Activated CD4-positive, alpha-beta T cell treated with anti-CD3 and anti-CD28 coated beads, Interleukin-2, amount 50 U/mL, for 24 hours (primary cell): ENCODE results near the gene MTSS2.
"Not testable (repeated sequence)": the region's sequence is repeated elsewhere in the genome, so short reads cannot be mapped to it uniquely, and the experiment has no call there.

ENCODE experiments used
- DNase-seq, 2 donors: peaks; one replicate each; pipeline ENCODE4 v3.0.0-alpha.2; 2020; ENCODE audit warnings: low read depth in 1 of 2, low spot score in 1 of 2

The MTSS2 gene

DNA sequence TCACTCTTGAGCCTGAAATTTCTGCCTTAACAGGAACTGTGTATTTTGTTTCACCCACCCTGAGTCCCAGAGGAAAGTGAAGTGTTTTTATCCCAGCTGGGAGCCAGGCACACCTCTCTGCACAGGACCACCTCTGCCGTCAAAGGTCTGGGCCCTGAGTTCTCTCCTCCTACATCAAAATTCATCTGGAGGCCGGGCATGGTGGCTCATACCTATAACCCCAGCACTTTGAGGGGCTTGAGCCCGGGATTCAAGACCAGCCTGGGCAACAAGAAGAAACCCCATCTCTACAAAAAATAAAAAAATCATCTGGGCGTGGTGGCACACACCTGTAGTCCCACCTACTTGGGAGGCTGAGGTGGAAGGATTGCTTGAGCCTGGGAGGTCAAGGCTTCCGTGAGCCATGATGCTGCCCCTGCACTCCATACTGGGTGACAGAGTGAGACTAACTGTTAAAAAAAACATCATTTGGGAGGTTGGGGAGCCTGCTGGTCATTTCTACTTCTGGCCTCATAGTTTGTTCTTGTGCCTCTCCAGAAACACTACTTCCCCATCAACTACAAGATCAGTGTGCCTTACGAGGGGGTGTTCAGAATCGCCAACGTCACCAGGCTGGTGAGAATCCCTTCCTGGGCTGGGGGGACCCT is 29.7 kb downstream of the MTSS2 start:
- no peak for DNase-seq

DNA sequence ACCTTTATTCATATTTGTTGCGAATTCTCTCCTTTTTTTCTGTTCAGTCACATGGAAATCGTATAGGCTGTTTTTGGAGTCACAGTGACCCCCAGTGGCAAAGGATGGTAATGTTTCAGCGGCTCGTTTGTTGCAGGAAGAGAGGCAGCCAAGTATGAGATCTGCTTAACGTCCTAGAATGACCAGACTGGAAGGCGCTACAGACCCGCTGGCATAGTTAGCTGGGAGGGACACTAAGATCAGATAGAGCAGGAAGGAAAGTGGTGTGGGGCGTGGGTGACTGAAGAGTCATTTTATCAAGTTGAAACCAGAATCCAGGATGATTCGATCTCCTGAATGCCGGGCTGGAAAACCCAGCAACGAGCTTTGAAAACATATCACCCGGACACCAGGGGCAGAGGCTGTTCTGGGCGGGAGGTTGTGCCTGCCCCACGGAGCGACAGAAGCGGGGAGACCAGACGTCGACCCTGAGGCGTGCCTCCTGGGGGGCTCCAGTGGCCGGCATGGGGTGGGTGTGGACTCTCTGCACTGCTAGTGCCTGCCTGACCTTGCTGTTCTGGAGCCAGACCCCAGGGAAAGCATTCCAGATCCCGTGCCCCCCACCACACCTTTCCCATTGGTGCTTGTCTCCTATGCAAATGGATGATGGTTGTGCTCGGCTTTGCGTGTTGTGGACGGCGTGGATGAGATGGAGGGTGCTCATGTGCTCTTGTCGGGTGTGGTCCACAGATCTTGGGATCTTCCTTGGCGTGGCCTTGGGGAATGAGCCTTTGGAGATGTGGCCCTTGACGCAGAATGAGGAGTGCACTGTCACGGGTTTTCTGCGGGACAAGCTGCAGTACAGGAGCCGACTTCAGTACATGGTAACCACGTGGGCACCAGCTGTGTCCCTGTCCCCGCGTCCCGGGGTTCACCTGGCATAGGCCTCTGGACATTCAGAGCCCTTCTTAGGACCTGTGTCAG is 31.8 kb downstream of the MTSS2 start:
- DNase-seq, result peak; percentile 74 to 80

DNA sequence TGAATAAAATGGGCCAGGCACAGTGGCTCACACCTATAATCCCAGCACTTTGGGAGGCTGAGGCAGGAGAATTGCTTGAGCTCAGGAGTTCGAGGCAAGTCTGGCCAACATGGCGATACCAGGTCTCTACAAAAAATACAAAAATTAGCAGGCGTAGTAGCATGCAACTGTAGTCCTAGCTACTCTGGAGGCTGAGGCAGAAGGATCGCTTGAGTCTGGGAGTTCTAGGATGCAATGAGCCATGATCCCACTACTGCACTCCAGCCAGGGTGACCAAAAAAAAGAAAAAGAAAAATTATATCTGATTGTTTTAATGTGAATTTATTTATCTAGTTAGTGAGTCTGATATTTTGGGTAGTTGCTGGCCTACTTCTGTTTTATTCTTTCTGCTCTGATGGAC is 32.4 kb downstream of the MTSS2 start:
- no peak for DNase-seq

DNA sequence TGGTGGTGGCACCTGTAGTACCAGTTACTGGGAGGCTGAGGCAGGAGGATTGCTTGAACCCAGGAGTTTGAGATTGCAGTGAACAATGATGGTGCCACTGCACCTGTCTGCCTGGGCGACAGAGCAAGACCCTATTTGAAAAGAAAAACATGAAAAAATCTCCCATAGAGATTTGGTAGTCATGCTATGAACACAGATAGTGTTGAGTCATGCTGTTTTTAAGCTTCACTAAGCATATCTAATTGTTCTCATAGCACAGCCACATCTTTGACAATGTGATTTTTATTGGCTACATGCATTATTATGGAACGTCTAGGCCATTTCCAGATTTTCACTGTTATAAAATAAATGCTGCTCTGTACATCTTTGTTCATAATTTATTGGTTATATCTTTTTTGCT is 33.5 kb downstream of the MTSS2 start:
- no peak for DNase-seq

DNA sequence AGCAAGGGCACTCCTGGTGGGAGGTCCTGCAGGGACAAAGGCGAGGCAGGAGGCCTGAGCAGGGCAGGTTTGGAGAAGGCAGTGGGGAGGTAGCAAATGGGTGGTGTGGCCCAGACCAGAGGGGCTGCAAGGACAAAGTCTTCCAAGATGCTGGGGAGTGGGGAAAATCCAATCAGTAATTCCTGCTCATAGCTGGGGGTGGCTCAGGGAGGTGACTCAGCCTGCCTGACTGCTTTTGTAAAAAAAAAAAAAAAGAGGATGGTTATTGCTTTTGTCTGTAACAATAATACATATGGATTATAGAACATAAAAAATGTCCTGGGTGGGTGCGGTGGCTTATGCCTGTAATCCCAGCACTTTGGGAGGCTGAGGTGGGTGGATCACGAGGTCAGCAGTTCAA is 34.3 kb downstream of the MTSS2 start:
- DNase-seq, result no peak

DNA sequence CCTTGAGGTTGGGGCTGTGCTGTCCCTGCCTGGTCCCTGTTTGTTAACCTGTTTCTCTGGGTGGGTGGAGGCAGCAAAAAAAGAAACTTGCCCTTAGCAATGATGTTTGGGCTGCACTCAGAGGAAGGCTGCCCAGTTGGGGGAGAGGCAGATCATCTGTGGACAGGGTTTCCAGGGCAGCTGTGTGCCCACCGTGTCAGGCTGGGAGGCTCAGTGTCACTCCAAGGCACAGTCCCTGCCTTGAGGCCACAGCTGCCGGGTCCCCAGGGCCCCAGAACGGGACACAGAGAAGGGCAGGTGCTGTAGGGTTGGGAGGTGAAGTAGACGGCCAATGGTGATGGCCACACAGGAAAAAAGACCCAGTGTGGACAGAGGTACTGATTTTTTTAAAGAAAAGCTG is 35.6 kb downstream of the MTSS2 start:
- DNase-seq, result no peak

DNA sequence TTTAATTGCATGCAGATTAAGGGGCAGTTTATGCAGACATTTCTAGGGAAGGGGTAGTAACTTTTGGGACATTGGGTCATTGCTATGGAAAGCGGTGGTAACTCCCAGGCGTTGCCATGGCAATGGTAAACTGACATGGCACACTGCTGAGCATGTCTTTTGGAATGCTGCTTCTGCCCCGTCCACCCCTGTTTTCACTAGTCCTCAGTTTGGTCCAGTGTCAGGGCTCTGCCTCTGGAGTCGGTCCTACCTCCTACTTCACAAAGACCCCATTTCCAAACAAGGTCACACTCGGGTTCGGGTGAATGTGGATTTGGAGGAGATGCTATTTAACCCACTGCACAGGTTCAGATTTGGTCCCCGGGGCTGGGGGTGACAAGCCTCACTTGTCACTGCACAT is 36.6 kb downstream of the MTSS2 start:
- DNase-seq, result no peak

DNA sequence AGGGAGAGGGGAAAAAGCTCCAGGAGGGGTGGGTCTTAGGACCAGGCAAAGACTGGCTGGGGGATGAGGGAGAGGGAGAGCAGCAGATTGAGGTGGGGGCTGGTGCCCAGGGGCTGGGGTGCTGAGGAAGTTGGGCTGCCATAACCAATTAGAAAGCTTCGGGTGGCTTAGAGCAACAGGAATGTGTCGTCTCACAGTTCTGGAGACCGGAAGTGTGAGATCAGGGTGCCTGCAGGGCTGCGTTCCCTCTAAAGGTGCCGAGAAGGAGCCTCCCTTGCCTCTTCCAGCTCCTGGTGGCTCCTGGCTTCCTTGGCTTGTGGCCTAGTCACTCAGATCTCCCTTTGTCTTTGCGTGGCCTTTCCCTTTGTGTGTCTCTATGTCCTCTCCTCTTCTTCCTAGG is 37.2 kb downstream of the MTSS2 start:
- DNase-seq, result no peak

DNA sequence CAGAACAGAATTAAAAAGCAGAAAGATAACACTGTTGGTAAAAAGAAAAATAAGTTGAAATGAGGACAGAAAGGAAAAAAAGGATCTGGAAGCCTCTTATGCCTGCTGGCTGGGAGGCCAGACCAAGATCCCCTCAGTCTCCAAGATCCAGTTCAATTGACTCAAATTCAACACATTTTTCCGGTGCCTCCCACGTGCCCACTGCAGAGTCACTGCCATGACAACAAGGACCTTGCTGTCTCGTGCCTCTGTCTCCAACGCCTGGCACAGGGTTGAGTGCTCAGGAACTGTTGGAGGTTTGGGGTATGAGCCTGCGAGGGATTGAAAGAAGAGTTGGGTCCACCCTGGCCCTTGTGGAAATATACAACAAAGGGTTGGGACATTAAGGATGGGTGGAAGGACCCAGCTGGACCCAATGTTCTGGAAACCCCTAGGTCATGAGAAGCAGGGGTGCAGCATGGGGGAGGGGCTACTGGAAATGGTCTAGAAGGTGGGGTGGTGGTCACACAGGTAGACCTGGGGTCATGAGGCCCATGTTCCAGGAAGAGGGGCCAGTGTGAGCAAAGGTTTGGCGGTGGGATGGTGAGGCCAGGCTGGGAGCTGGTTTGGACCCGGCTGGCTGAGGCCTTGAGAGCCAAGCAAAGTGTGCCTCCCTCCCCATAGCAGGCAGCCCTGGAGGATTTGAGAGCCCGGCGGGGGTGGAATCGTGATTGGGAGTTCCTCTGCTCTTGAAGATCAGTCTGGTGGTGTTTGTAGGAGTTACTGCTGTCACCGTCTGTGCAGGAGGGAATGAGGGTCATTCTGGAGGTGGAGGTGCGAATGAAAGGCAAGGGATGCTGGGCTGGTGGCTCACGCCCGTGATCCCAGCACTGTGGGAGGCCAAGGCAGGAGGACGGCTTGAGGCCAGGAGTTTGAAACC is 38.2 kb downstream of the MTSS2 start:
- no peak for DNase-seq

DNA sequence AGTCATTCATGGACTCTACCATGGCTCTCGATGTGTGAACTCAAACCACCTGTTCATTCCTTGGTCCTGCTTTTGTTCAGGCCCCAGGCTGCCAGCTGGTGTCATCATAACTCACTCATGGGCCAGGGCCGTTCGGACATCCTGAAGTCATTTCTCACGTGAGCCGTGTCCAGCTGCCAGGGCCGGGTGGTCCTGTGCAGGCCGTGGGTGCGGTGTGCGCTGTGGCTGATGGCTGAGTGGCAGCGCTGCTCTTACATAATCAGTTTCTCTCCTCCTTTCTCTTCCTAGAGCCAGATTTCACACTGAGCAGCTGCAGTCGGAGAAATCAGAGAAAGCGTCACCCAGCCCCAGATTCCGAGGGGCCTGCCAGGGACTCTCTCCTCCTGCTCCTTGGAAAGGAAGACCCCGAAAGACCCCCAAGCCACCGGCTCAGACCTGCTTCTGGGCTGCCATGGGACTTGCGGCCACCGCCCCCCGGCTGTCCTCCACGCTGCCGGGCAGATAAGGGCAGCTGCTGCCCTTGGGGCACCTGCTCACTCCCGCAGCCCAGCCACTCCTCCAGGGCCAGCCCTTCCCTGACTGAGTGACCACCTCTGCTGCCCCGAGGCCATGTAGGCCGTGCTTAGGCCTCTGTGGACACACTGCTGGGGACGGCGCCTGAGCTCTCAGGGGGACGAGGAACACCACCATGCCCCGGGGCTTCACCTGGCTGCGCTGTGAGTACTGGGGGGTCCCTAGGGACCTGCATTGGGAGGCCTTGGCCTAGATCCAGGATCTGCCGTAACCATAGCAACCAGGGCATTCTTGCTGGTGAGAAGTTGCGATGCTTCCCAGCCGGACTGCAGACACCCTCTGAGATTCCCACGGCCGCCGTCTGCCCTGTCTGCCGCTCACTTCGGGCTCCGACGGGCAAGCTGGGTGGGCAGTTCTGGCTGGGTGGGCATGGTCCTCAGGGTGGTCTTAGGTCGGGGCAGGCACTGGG is 39.3 kb downstream of the MTSS2 start, which contains the start of gene IL34:
TSS of gene IL34 (plus strand) at position 300 of the 982 bp plus-strand sequence. CDS start at position 689, 389 bp downstream.
- no peak for DNase-seq

DNA sequence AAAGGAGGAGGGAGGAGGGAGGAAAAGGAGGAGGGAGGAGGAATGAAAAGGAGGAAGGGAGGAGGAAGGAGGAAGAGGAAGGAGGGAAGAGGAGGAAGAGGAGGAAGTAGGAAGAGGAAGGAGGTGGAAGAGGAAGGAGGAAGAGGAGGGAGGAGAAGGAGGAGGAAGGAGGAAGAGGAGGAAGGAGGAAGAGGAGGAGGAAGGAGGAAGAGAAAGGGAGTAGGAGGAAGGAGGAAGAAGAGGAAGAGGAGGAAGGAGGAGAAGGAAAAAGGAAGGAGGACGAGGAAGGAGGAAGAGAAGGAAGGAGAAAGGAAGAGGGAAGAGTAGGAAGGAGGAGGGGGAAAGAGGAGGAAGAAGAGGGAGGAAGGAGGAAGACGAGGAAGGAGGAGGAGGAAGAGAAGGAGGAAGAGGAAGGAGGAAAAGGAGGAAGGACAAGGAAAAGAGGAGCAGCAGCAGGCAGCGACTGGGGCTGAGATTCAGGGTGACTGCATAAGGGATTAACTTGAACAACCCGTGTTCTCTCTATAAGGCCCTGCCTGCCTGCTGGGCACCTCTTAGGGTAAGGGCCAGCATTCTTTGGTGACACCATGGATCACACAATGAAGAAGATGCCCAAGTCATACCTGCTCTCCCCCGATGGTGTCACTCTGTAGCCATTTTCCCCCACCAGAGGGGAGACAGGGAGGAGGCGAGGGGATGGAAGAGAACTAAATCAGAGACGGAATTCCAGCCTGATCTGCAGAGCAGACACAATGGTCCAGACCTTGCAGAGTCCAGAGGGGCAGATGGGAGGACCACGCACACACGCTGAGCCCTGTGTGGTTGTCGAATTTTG is 40.9 kb downstream of the MTSS2 start:
- no peak for DNase-seq

DNA sequence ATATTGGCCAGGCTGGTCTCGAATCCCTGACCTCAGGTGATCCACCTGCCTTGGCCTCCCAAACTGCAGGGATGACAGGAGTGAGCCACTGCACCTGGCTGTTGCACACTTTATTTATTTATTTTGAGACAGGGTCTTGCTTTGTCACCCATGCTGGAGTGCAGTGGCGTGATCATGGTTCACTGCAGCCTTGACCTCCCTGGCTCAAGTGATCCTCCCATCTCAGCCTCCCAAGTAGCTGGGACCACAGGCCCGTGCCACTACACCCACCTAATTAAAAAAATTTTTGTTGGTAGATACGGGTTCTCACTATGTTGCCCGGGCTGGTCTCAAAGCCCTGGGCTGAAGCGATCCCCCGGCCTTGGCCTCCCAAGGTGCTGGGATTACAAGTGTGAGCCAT is 42.6 kb downstream of the MTSS2 start:
- not testable (repeated sequence) for DNase-seq

DNA sequence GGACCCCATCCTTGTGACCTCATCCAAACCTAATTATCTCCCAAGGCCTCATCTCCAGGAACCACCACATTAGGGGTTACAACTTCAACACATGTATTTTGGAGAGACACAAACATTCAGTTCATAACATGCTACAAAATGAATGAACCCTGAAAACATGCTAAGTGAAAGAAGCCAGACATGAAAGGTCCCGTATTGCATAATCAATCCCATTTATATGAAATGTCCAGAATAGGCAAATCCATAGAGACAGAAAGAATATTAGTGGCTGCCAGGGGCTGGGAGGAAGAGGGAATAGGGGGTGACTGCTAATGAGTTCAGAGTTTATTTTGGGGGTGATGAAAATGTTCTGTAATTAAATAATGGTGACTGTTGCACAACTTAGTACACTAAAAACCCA is 43.2 kb downstream of the MTSS2 start:
- no peak for DNase-seq

DNA sequence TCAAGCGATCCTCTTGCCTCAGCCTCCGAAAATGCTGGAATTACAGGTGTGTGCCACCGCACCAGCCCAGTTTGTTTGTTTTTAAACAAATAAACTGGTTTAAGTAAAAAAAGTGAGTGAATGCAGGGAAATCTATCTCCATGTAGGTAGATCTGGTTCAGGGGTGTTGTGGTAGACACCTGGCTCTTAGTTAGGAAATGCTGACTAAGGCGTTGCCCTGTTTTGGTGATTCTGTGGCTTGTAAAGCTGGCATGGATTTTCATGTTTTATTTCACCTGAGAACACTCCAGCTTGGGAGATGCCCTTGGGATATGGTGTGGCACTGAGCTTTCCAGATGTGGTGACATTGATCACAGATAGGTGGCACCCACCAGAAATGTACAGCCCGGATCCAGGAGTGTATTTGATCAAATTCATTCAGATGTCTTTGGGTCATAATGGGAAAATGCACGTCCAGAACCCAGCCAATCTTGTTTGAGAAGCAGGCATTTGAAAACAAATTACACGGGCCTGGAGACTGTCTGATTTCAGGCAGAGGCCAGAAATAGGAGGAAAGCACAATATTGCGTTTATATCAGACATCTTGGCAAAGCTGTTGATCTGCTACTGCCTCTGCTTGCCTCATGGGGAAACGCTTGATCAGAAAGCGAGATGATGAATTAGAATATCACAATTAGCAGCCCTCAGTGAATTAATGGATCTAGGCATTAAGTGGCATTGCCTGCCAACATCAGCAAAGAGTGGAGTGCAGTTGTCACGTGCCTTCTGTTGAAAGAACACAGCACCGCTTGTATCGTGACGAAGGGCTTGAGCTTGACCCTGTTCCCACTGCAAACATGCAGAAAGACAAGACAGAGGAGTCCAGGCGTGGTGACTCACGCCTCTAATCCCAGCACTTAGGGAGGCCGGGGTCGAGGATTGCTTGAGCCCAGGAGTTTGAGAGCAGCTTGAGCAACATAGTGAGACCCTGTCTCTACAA is 46.8 kb downstream of the MTSS2 start:
- DNase-seq, result no peak
